Vagina (tissue), 2 donors: ENCODE measurements around the gene C15orf39. TPM values are rescaled to one million over a fixed set of nuclear protein-coding genes. Genes with fewer than 3 reads are reported as not detected.
"Not testable (repeated sequence)": the region's sequence is repeated elsewhere in the genome, so short reads cannot be mapped to it uniquely, and the experiment has no call there.

Experiments used
- DNase-seq, 2 donors: peaks; one replicate each; pipeline ENCODE4 v3.0.0-alpha.2; 2017; ENCODE audit errors: extremely low spot score in 2 of 2
- H3K27ac ChIP-seq: fragments of 200-600 bp; sonication (generic); one replicate; pipeline ENCODE4 v1.5.1; 2019
- H3K27me3 ChIP-seq: fragments of 200-600 bp; sonication (generic); one replicate; pipeline ENCODE4 v1.5.1; 2019
- H3K36me3 ChIP-seq, 2 donors: fragments of 200-600 bp; sonication (generic); one replicate each; pipeline ENCODE4 v1.5.1; 2017 to 2019
- H3K4me1 ChIP-seq: fragments of 200-600 bp; sonication (generic); one replicate; pipeline ENCODE4 v1.5.1; 2019
- H3K4me3 ChIP-seq, 2 donors: fragments of 200-600 bp; sonication (generic); 1 replicate in 1 of 2; 2 replicates in 1 of 2; pipeline ENCODE4 v1.5.1; 2016 to 2019
- H3K9me3 ChIP-seq: fragments of 200-600 bp; sonication (generic); one replicate; pipeline ENCODE4 v1.5.1; 2019
- POLR2A ChIP-seq, 2 donors: fragments of 450-650 bp; IDR thresholded peaks; one replicate each; pipeline ENCODE4 v1.6.1; 2017; ENCODE audit warnings: antibody characterized with exemption in 2 of 2, mild to moderate bottlenecking in 2 of 2, moderate library complexity in 2 of 2
- POLR2AphosphoS5 ChIP-seq, 2 donors: sonication (generic); formaldehyde crosslinking; IDR thresholded peaks; one replicate each; pipeline ENCODE4 v1.9.0; 2017; ENCODE audit warnings: antibody characterized with exemption in 2 of 2, mild to moderate bottlenecking in 2 of 2, low read depth in 1 of 2; ENCODE audit not compliant: insufficient read depth in 1 of 2
- intact Hi-C: fragments of 100-400 bp; cut with DNase I; formaldehyde crosslinking; loops from one replicate; pipeline ENCODE4 v1.15.1; 2023
- total RNA-seq: library from RNA; depleted of rRNA; stranded (reverse); fragments of >200 nt; gene quantifications from one replicate; pipeline ENCODE4 v1.2.3, GENCODE V29; 2016
- TF ChIP-seq, protein P1 (sequence below), 3 experiments: fragments of 450-650 bp in 2 of 3; fragments of 200-600 bp in 1 of 3; sonication (generic) in 1 of 3; IDR thresholded peaks; one replicate each; pipeline ENCODE4 v1.5.1; 2017 to 2019; ENCODE audit warnings: antibody characterized with exemption in 3 of 3, mild to moderate bottlenecking in 2 of 3, moderate library complexity in 2 of 3

The C15orf39 gene
- total RNA-seq, 1 donor from 2014 or later, result 20.9 TPM

DNA sequence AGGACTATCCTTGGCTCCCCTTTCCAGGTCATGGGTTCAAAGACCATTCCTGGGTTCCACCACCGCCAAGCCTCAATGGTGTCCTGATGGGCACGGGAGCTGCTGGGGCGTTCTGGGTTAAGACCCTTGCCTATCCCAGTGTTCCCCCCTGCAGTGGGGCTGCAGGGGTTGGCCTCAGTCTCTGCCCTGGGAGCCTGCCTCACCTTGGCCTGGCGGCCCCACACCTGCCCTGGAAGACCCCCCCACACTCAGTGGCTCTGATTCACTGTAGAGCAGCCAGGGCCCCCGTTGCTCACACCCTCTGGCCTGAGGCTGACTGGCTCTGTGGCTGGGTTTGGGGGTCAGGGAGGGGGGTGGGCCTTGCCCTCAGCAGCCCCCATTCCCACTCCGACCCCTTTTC, 22.0 kb downstream of the C15orf39 start:
- DNase-seq, result no peak
- no peaks in the 10 kb centered on the region for H3K36me3 ChIP-seq
- H3K9me3 ChIP-seq, result no peaks in the 10 kb centered on the region
- no peak overlapping the region for H3K4me3 ChIP-seq
- H3K4me1 ChIP-seq, result peaks cover 3% of the 10 kb centered on the region
- intact Hi-C loops, result no loop called here
- H3K27me3 ChIP-seq, result no peaks in the 10 kb centered on the region
- H3K27ac ChIP-seq, result no peak overlapping the region
- TF ChIP-seq, protein P1, sequence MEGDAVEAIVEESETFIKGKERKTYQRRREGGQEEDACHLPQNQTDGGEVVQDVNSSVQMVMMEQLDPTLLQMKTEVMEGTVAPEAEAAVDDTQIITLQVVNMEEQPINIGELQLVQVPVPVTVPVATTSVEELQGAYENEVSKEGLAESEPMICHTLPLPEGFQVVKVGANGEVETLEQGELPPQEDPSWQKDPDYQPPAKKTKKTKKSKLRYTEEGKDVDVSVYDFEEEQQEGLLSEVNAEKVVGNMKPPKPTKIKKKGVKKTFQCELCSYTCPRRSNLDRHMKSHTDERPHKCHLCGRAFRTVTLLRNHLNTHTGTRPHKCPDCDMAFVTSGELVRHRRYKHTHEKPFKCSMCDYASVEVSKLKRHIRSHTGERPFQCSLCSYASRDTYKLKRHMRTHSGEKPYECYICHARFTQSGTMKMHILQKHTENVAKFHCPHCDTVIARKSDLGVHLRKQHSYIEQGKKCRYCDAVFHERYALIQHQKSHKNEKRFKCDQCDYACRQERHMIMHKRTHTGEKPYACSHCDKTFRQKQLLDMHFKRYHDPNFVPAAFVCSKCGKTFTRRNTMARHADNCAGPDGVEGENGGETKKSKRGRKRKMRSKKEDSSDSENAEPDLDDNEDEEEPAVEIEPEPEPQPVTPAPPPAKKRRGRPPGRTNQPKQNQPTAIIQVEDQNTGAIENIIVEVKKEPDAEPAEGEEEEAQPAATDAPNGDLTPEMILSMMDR (IDR thresholded peaks at IDR 0.05), result no peak
- TF ChIP-seq POLR2A (IDR thresholded peaks at IDR 0.05) (no peak), POLR2AphosphoS5 (IDR thresholded peaks at IDR 0.05; ENCODE audit: insufficient read depth in 1 of 2, low read depth in 1 of 2) (no peak)

DNA sequence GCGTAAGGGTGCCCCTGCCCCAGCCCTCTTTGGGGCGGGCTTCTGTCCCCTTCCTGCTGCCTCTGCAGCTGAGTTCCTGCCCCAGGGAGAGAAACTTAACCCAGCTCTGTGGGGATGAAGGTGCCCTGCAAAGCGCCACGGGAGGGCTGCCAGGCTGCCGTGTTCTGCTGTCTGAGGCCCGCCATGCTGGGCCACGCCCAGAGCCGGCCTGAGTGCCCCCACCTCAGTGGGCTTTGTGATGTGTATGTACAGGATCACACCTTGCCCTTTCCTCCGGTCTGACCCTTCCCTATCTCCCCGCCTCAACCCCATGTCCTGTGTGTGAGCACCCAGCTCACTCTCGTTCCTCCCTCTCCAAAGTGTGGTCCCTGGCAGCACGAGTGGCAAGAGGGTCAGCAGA, 22.6 kb downstream of the C15orf39 start:
- intact Hi-C loops, result no loop called here
- DNase-seq, result no peak
- H3K4me1 ChIP-seq, result no peaks in the 10 kb centered on the region
- no peaks in the 10 kb centered on the region for H3K9me3 ChIP-seq
- H3K36me3 ChIP-seq, result no peaks in the 10 kb centered on the region
- H3K27ac ChIP-seq, result no peak overlapping the region
- H3K4me3 ChIP-seq, result no peak overlapping the region
- no peaks in the 10 kb centered on the region for H3K27me3 ChIP-seq
- no peak for TF ChIP-seq POLR2AphosphoS5 (IDR thresholded peaks at IDR 0.05; ENCODE audit: insufficient read depth in 1 of 2, low read depth in 1 of 2)

DNA sequence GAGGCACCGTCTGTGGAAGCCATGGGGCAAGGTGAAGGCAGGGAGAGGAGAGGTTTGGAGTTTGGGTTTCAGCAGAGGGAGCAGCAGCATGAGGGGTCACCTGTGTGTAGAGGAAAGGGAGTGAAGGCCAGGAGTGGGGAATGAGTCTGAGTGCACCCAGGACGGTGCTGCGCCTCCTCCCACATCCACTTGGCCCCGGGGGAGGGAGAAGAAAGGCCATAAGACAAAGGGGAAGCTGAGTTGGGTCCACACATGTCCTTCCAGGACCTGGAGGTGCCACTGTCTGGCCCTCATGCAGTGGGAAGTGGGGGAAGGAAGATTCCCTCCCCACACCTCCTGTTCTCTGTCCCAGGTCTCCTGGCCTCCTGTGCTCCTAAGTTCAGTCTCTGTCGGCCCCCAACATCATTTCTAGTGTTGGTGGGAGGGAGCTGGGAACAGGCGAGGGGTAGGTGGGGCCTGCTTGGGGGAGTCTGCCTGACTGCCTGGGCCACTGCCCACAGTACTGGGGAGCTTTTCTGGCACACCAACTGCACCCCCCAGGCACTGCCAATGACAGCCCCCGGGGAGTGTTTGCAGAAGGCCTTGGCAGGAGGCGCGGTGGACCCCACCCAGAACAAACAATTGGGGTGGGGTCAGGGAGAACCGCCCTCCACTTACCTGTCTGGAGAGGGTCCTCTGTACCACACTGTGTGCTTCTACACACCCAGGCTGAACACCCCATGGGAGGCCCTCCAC, 23.6 kb downstream of the C15orf39 start:
- H3K36me3 ChIP-seq, H3K27ac ChIP-seq, H3K4me3 ChIP-seq, H3K9me3 ChIP-seq, H3K4me1 ChIP-seq, DNase-seq, intact Hi-C loops, H3K27me3 ChIP-seq: not testable (repeated sequence)

DNA sequence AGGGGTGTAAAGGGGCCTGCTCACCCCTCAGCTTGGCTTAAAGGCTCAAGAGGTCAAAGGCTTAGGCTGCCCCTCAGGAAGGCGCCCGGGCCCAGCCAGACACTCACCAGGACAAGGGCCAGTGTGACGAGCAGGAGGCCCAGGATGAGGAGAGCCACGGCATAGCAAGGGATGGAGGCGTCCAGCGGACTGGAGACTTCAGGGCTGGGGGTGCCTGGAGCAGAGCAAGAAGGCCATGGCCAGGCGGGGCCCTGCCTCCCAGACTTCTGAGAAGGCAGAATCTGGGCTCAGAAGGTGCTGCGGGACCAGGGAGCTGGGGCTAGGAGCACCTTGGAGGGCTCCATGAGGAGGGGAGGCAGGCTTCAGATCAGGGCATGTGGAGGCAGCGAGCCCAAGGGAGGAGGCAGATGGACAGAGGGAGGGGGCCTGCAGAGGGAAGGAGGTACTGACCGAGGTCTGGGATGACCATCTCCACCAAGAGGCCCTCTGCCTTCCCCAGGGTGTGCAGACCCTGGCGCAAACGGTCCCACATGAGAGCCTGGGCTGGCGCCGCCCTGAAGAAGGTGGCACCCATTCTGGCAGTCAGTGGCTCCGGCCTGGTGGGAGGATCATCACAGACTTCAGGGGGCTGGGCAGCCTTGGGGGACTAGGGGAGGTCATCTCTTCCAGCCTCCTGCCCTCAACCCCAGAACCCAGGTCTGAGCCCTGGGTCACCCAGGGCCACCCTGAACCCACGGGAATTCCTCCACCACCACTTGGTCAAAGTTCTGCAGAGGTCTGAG, 24.5 kb downstream of the C15orf39 start:
- H3K9me3 ChIP-seq, result no peaks in the 10 kb centered on the region
- no peak for DNase-seq
- intact Hi-C loops, result no loop called here
- TF ChIP-seq, protein P1 (IDR thresholded peaks at IDR 0.05), result no peak
- TF ChIP-seq POLR2A (IDR thresholded peaks at IDR 0.05) (no peak), POLR2AphosphoS5 (IDR thresholded peaks at IDR 0.05; ENCODE audit: insufficient read depth in 1 of 2, low read depth in 1 of 2) (no peak)
- no peak overlapping the region for H3K27ac ChIP-seq
- no peak overlapping the region for H3K4me3 ChIP-seq
- H3K27me3 ChIP-seq, result no peaks in the 10 kb centered on the region
- no peaks in the 10 kb centered on the region for H3K4me1 ChIP-seq
- H3K36me3 ChIP-seq, result no peaks in the 10 kb centered on the region

DNA sequence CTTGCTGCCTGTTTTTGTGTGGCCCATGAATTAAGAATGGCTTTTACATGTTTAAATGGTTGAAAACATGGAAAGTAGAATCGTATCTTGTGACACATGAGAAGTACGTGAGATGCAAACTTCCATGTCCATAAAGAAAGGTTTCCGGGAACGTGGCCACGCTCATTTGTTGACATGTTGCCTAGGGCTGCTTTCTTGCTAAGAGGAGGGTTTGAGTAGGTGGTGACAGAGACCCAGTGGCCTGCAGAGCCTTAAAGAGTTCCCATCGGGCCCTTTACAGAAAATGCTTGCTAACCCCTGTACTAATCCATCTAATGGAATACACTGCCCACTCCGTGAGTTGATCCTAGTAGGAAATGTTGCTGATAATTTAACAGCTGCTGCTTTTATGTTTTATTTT, 25.4 kb downstream of the C15orf39 start:
- H3K4me3 ChIP-seq, DNase-seq, intact Hi-C loops, H3K27ac ChIP-seq, H3K27me3 ChIP-seq, H3K9me3 ChIP-seq, H3K4me1 ChIP-seq, H3K36me3 ChIP-seq: not testable (repeated sequence)

DNA sequence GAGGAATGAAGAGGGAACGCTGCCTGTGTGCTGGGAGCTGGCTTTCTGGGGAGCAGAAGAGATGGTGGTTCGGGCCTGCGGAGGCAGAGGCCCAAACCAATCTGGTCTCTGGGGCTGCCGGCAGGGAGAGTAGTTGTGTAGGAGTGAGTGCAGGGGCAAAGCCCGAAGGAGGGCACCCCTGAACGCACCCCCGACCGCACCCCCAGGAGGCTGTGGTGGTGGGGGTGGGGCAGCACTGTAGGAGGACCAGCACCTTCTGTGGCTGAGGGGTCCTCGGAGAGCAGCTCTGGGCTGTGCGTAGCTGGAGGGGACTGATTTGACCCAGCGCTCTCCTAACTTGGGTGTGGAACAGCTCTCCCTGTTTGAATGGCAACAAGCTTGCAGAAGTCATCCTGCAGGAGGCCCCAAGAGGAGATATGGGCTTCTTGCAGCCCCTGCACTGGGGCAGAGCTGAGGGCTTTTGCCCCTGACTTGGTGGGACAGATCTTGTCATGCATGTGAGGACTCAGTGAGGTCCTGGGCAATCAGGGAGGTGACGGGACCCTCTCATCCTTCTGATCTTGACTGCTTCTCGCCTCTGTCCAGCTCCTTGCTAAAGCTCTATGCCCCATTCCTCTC, 26.1 kb downstream of the C15orf39 start:
- H3K36me3 ChIP-seq, result no peaks in the 10 kb centered on the region
- no peak overlapping the region for H3K27ac ChIP-seq
- no peak overlapping the region for H3K4me3 ChIP-seq
- H3K4me1 ChIP-seq, result no peaks in the 10 kb centered on the region
- no peak for DNase-seq
- TF ChIP-seq, protein P1 (IDR thresholded peaks at IDR 0.05), result no peak
- no peak for TF ChIP-seq POLR2A (IDR thresholded peaks at IDR 0.05)
- no peak for TF ChIP-seq POLR2AphosphoS5 (IDR thresholded peaks at IDR 0.05; ENCODE audit: insufficient read depth in 1 of 2, low read depth in 1 of 2)
- intact Hi-C loops, result no loop called here
- no peaks in the 10 kb centered on the region for H3K27me3 ChIP-seq
- no peaks in the 10 kb centered on the region for H3K9me3 ChIP-seq
